GM21576 (cell line): ENCODE results near the gene ILF2.
A peak's percentile ranks its signal among the peaks of the same experiment; 100 is the strongest.
"Not testable (repeated sequence)": the region's sequence is repeated elsewhere in the genome, so short reads cannot be mapped to it uniquely, and the experiment has no call there.

ENCODE experiments used
- ATAC-seq: cut with Tn5 transposase; IDR thresholded peaks from one replicate; pipeline ENCODE4 v1.9.1; 2021; ENCODE audit warnings: mild to moderate bottlenecking, moderate library complexity; ENCODE audit not compliant: unreplicated experiment

Gene ILF2

GRCh38 chr1:153649863-153650235 lies 20.9 kb downstream of the ILF2 start:
- no peak for ATAC-seq

- ATAC-seq, result no peak
Observed at GRCh38 chr1:153649137-153649862, 21.5 kb downstream of the ILF2 start.

GRCh38 chr1:153648000-153648643 lies 22.7 kb downstream of the ILF2 start:
- no peak for ATAC-seq

- no peak for ATAC-seq
Observed at GRCh38 chr1:153647346-153647714, 23.5 kb downstream of the ILF2 start.

DNA sequence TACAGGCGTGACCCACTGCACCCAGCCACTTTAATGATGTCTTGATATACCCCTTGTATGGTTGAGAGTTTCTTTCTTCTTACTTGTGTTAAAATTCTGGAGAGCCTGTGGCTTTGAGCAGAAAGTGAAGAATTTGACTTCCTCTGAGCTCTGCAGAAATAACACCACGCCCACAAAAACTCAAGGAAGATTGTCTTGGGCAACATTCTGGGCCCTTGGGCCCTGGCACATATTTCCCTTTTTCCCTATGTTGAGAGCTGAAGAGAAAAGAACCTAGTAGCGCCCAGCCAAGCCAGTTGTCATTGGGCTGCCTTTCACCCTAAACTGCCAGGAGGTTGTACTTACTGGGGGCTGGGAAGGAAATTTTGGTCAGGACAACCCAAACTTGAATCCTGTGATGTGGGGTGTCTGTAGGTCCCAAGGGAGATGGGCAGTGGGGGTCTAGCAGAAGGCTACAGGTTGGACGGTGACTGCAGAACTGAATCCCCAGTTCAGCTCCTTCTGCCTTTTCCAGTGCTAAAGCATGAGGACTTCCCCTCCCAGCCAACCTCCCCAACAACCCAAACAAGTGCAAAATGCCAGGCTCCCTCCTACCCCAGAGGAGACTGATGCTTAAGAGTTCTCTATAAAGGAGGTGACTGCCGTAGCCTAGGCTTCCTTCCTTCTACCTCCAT lies 24.0 kb downstream of the ILF2 start:
- ATAC-seq, result no peak

DNA sequence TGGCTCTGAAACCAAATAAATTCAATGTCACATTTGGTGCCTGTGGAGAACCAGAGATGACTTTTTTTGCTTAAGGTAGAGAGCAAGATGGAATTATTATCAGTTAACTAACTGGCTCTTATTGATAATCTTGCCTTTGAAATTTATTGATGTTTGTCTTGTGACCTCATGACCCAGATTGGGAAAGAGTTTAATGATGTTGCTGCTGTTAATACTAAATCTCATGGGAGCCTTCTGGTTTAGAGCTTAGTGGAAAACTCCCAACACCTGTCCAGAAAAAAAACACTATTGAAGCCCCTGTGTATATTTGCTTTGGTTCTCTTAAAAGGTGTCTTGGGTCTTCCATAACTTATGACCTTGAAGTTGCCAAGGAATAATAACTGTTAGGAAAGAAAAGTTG lies 27.0 kb downstream of the ILF2 start:
- no peak for ATAC-seq

- ATAC-seq, result no peak
Observed at GRCh38 chr1:153643100-153643499, 27.7 kb downstream of the ILF2 start.

- ATAC-seq, result no peak
Observed at GRCh38 chr1:153642161-153642560, 28.6 kb downstream of the ILF2 start.

DNA sequence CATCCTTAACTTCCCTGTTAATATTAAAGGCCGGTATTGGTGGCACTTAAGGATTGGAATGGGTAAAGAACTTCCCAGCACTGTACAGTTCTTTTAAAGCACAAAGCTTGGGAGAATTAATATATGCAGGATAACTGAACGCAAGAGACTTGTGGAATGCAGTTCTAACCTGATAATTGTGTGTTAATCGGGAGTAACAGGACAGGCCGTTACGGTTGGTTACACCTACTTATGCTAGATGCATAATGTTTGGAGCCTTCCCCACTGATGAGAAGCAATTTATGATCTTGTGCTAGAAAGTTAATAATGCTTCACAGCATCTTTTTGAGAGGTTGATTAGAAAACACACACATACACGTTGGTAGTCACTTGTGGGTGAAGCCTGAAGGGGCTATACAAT lies 29.9 kb downstream of the ILF2 start:
- ATAC-seq, result no peak

- not testable (repeated sequence) for ATAC-seq
Observed at GRCh38 chr1:153640213-153640612, 30.6 kb downstream of the ILF2 start.

DNA sequence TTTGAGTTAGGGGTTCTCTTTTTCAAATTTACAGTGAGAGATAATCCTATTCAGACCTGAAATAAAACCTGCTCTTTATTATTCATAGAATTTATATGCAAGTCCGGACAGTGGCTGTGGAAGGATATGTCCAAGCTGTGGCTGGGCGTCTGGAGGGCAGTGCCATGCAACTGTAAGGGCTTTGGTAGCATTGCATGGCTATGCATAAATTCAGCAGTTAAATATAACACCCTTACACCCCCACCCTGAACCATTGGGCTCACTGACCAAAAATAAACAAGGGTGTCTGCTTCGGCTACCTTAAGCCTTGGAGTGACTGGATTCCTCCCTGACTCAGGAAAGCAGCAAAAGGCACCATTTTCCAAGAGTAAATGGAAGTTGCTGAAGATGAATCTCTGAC lies 31.5 kb downstream of the ILF2 start:
- ATAC-seq, result no peak

DNA sequence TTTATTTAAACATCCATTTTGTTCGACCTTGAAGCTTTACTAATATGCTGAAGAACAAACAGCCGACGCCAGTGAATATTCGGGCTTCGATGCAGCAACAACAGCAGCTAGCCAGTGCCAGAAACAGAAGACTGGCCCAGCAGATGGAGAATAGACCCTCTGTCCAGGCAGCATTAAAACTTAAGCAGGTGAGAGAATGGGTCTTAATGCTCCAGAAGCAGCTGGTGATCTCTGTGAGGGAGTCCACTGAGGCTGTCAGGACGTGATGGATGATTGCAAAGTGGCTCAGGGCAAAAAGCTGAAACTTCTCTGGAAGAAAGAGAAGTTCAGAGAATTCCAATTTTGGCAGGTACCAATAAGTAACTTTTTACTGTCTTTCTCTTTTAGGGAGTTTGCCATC lies 32.5 kb downstream of the ILF2 start:
- no peak for ATAC-seq

GRCh38 chr1:153636312-153636711 lies 34.5 kb downstream of the ILF2 start:
- no peak for ATAC-seq

GRCh38 chr1:153635872-153636271 lies 34.9 kb downstream of the ILF2 start:
- no peak for ATAC-seq

DNA sequence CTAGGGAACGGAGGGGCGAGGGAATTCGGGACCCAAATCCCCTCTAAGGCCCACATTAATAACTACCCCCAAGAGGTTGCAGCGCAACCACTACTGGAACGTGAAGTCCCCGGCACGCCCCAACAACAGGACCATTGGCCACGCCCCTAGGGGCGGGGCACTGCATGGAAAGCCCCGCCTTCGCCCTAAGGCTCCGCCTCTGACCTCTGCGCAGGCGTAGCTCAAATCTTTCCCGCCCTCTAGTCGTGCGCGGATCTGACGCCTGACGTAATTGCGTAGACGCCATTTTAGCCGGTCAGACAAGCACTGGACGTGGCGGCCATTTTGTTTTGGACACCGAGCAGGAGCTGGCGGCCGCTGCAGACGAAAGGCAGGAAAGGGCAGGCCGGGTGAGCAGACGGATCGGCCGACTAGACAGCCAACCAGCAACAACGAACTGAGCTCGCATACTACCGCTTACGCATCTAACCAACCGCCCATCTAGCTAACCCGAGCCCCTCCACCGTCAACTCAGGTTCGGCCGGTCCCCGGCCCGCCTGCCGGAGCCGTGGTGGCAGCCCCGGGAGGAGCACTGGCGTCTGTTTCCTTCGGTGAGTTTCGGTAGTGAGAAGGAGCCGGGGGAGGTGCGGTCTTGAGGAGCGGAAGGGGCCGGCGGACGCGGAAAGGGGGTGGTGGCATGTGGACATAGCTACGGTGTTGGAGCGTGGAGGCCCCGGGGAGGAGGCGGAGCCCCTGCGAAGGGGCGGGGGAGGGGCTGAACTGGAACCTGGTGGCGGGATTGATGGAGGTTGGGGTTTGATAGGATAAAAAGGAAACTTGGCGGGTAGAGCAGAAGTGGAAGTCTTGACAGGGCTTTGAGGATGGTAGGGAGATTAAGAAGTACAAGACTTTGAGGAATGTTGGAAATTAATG lies 36.8 kb downstream of the ILF2 start, which contains the start of gene CHTOP:
TSS of gene CHTOP (plus strand) at position 313 of the 912 bp plus-strand sequence. CDS start 2,523 bp downstream, outside the sequence.
- ATAC-seq, result peak; percentile 90

GRCh38 chr1:153633161-153633753 lies 37.5 kb downstream of the ILF2 start:
- ATAC-seq, result peak; percentile 3

GRCh38 chr1:153631047-153632022 lies 39.5 kb downstream of the ILF2 start:
- no peak for ATAC-seq

DNA sequence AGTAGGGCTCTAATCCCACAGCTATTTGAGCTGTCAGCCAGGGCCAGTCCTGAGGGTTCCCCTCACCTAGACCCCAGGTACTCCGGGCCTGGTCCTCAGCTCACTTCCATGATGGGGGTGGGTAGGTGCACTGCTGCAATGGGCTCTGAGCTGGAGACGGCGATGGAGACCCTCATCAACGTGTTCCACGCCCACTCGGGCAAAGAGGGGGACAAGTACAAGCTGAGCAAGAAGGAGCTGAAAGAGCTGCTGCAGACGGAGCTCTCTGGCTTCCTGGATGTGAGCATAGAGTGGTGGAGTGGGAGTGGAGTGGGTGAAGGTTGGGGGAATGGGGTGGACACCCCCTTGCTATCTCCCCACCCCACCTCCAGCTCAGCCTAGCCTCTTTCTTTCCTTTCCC lies 40.4 kb downstream of the ILF2 start:
- no peak for ATAC-seq

DNA sequence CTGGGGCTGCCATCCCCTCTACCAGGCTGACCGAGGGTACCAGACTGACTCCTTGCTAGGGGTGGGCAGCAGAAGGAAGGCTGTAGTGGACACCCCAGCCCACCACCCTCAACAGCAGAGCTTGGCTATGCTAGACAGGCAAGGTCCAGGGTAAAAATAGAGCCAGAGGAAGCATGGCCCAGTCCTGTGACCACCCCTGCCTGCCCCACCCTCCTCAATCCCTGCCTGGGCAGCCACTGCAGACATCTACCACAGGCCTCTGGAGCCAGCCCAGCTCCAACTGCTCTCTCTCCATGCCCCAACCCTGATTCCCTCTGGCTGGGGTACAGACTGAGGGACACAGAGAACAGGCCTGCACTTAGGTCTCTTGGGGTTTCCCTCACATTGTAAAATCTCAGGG lies 40.8 kb downstream of the ILF2 start:
- no peak for ATAC-seq

DNA sequence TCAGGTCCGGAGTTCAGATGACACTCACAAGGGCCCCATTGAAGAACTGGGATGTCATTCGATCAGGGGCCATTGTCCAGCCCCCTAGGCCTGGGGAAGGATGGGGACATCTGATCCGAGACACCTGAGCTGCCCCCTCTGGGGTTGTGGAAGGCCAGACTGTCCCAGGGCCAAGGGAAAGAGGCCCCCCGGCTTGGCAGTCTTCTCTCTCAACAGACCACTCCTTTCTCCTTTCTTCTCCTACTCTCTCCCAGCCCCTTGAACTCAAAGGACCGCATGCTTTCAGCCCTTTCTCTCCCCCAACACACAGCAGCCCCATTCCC lies 41.5 kb downstream of the ILF2 start:
- ATAC-seq, result no peak
